ENCODE results near the gene ROBO4.

- no peak for TF ChIP-seq CTCF (conservative IDR thresholded peaks at IDR 0.05)
- TF ChIP-seq ZFX (IDR thresholded peaks at IDR 0.05) = no peak
These were observed 607 bp upstream of the ROBO4 start for GRCh38 chr11:124898263-124898680.

Data from C4-2B (cell line).